B cell (primary cell): ENCODE results near the gene OCIAD2. TPM values are rescaled to one million over a fixed set of nuclear protein-coding genes. Genes with fewer than 3 reads are reported as not detected.

Experiments
- ATAC-seq: fragments of 200-7000 bp; cut with Tn5 transposase; one replicate; pipeline ENCODE4 v1.10.0; 2021; ENCODE audit warnings: low read depth, mild to moderate bottlenecking, moderate number of reproducible peaks, moderate library complexity
- CTCF ChIA-PET: fragments of 350-600 bp; sonication (Branson Sonifier 250); formaldehyde crosslinking; loops from one replicate; lab custom pipeline; 2021; ENCODE audit warnings: antibody characterized with exemption, inconsistent platforms; lab: Charles Lee
- POLR2A ChIA-PET: fragments of 350-600 bp; sonication (Branson Sonifier 250); formaldehyde crosslinking; loops from one replicate; lab custom pipeline; 2021; ENCODE audit warnings: antibody characterized with exemption; lab: Charles Lee
- DNase-seq: peaks from one replicate; pipeline ENCODE4 v3.0.0; 2013
- H2AFZ ChIP-seq: 2 replicates; pipeline ENCODE4 v1.6.1; 2012; ENCODE audit warnings: mild to moderate bottlenecking, low read depth, low read length; ENCODE audit not compliant: insufficient read depth, poor library complexity, severe bottlenecking
- H3K27ac ChIP-seq, 2 donors: 1 replicate in 1 of 2; 2 replicates in 1 of 2; pipeline ENCODE4 v1.5.1; 2012 to 2013; ENCODE audit warnings: low read length in 2 of 2, mild to moderate bottlenecking in 2 of 2, moderate library complexity in 1 of 2
- H3K27me3 ChIP-seq, 4 experiments: fragments of 200-600 bp in 1 of 4; sonication (generic) in 1 of 4; replicated peaks in 1 of 4; 1 replicate in 2 of 4; 2 replicates in 2 of 4; pipeline versions ENCODE4 v1.6.1 to v1.7.0; 2013 to 2016; ENCODE audit warnings: low read length in 3 of 4, mild to moderate bottlenecking in 2 of 4, mixed read lengths in 1 of 4, moderate library complexity in 1 of 4; ENCODE audit not compliant: insufficient read depth in 4 of 4, control insufficient read depth in 3 of 4; ENCODE audit errors: control extremely low read depth in 1 of 4
- H3K36me3 ChIP-seq, 2 experiments: replicated peaks in 1 of 2; 1 replicate in 1 of 2; 2 replicates in 1 of 2; pipeline versions ENCODE4 v1.6.1 to v1.7.1; 2013; ENCODE audit warnings: low read length in 1 of 2; ENCODE audit not compliant: insufficient read depth in 2 of 2, control insufficient read depth in 1 of 2; ENCODE audit errors: control extremely low read depth in 1 of 2, extremely low read depth in 1 of 2
- H3K4me1 ChIP-seq, 2 donors: fragments of 200-600 bp in 1 of 2; sonication (generic) in 1 of 2; 1 replicate in 1 of 2; 2 replicates in 1 of 2; pipeline versions ENCODE4 v1.5.1 to v1.6.1; 2013 to 2017; ENCODE audit warnings: low read length in 2 of 2; ENCODE audit not compliant: control insufficient read depth in 2 of 2, insufficient read depth in 2 of 2
- H3K4me2 ChIP-seq: replicated peaks from 2 replicates; pipeline ENCODE3; 2012; ENCODE audit warnings: mild to moderate bottlenecking, low read depth, low read length; ENCODE audit not compliant: poor library complexity, severe bottlenecking
- H3K4me3 ChIP-seq, 5 experiments: fragments of 200-600 bp in 1 of 5; sonication (generic) in 1 of 5; 1 replicate in 3 of 5; 2 replicates in 2 of 5; pipeline versions ENCODE4 v1.5.1 to v1.7.0; 2011 to 2016; ENCODE audit warnings: low read length in 4 of 5, mild to moderate bottlenecking in 4 of 5, low read depth in 2 of 5, control low read depth in 1 of 5, moderate library complexity in 1 of 5; ENCODE audit not compliant: insufficient read depth in 1 of 5; ENCODE audit errors: control extremely low read depth in 1 of 5, extremely low read depth in 1 of 5
- H3K79me2 ChIP-seq: fragments of 200-600 bp; sonication (generic); one replicate; pipeline ENCODE4 v1.6.0; 2016; ENCODE audit warnings: low read length; ENCODE audit not compliant: control insufficient read depth, insufficient read depth
- H3K9ac ChIP-seq: fragments of 200-600 bp; sonication (generic); 2 replicates; pipeline ENCODE4 v1.6.1; 2017; ENCODE audit warnings: mild to moderate bottlenecking, low read length, moderate library complexity
- H3K9me3 ChIP-seq, 3 donors: one replicate each; pipeline versions ENCODE4 v1.6.1 to v1.7.1; 2013; ENCODE audit warnings: low read length in 2 of 3; ENCODE audit not compliant: control insufficient read depth in 2 of 3, insufficient read depth in 1 of 3; ENCODE audit errors: control extremely low read depth in 1 of 3
- H4K20me1 ChIP-seq: 2 replicates; pipeline ENCODE4 v1.6.0; 2012; ENCODE audit warnings: mild to moderate bottlenecking, low read length; ENCODE audit not compliant: insufficient read depth, control insufficient read depth, poor library complexity, severe bottlenecking
- H3K27ac Mint-ChIP-seq: one replicate; pipeline ENCODE4 v1.8.0; 2021; ENCODE audit warnings: mixed read lengths
- H3K27me3 Mint-ChIP-seq: one replicate; pipeline ENCODE4 v1.8.0; 2021; ENCODE audit warnings: mixed read lengths
- H3K4me1 Mint-ChIP-seq: one replicate; pipeline ENCODE4 v1.8.0; 2021; ENCODE audit warnings: mixed read lengths
- H3K4me3 Mint-ChIP-seq: one replicate; pipeline ENCODE4 v1.8.0; 2021; ENCODE audit warnings: mixed read lengths
- H3K9me3 Mint-ChIP-seq: one replicate; pipeline ENCODE4 v1.8.0; 2022; ENCODE audit warnings: mixed read lengths; ENCODE audit not compliant: insufficient read depth
- EZH2 ChIP-seq: IDR thresholded peaks from 2 replicates; pipeline ENCODE4 v1.6.1; 2012; ENCODE audit warnings: borderline replicate concordance, low read depth, mild to moderate bottlenecking, moderate library complexity, low read length; ENCODE audit not compliant: insufficient read depth, poor library complexity, severe bottlenecking
- WGBS: methylation state at CpG from one replicate; pipeline ENCODE4 v1.1.5; 2013; ENCODE audit warnings: missing lambda C conversion rate; ENCODE audit not compliant: insufficient coverage; 5-methylcytosine and 5-hydroxymethylcytosine counted together
- intact Hi-C: fragments of 100-400 bp; cut with micrococcal nuclease; formaldehyde crosslinking; loops from one replicate; pipeline ENCODE4 v1.10.0; 2022
- polyA plus RNA-seq: library from polyadenylated mRNA; depleted of rRNA; stranded (reverse); fragments of >200 nt; gene quantifications from 2 replicates; pipeline ENCODE4 v1.2.3, GENCODE V29; 2012
- total RNA-seq, 2 donors: library from RNA; stranded (reverse); fragments of 120-200 nt in 1 of 2; gene quantifications; 1 replicate in 1 of 2; 2 replicates in 1 of 2; pipeline versions ENCODE4 v1.2.3 to v1.2.4, GENCODE V29; 2013 to 2022
- TF ChIP-seq, protein P1 (sequence below): fragments of 200-600 bp; IDR thresholded peaks from one replicate; pipeline ENCODE4 v1.8.0; 2022; ENCODE audit warnings: antibody characterized with exemption, mild to moderate bottlenecking

The OCIAD2 gene
- total and polyA plus RNA-seq, 2 donors (not counting 1 experiment from before 2014, with no cell fraction given): 39.3 to 47.9 TPM

DNA sequence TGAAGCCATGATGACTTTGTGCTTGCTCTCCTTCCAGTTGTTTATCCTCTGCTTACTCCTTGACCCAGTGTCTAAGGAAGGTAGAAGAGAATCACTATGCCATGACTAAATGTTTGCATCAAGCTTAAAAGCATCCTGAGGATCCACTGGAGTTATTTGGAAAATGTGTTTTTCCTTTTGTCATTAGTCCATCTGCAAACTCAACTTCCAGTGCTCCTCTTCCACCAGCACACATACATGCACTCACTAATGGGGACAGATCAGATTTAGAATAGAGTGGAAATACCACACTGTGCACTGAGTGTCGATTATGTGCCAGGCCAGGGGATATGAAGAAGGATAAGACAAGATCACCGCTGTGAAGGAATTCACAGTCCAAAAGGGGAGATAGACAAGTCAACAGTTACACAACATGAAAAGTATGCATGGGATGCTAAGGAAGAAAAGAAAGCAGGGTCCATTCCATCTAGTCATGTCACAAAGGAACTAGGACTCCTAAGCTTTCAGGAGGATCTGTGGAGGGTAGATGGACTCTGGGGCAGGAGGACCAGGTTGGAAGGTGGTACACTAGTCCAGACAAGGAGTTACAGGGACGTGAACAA is 1.9 kb downstream of the OCIAD2 start:
- DNase-seq (no peak), ATAC-seq (no peak)
- H3K27ac Mint-ChIP-seq: no peak overlapping the region
- ChIA-PET POLR2A (no interaction called here), CTCF (interaction anchor here (0.6 to 2.0 kb wide), 2 partner anchors 326 to 339 kb away, joined by 4 to 9 read pairs; no protein-coding TSS in a partner anchor)
- Histone ChIP-seq H3K9me3 (no peaks in the 10 kb centered on the region), H3K9ac (no peak overlapping the region), H3K36me3 (peaks cover 3 to 31% of the 10 kb centered on the region in 2 experiments), H3K4me2 (no peak overlapping the region), H3K27ac (no peak overlapping the region), H3K27me3 (no peaks in the 10 kb centered on the region), H2AFZ (no peak overlapping the region), H3K79me2 (peaks cover 43% of the 10 kb centered on the region), H3K4me1 (peaks cover 18 to 20% of the 10 kb centered on the region in 2 donors), H4K20me1 (peaks cover 5% of the 10 kb centered on the region), H3K4me3 (no peak overlapping the region)
- no peaks in the 10 kb centered on the region for H3K27me3 Mint-ChIP-seq
- H3K4me1 Mint-ChIP-seq: peaks cover 36% of the 10 kb centered on the region
- H3K9me3 Mint-ChIP-seq: no peaks in the 10 kb centered on the region
- 100% methylated on average over 1 of the region's 3 CpGs for WGBS
- H3K4me3 Mint-ChIP-seq: peak overlapping the region; percentile 93
- intact Hi-C loops: loop anchor here (5.0 kb wide), 1 partner anchor 222 kb away; no protein-coding TSS in a partner anchor
- no peak for TF ChIP-seq EZH2
- TF ChIP-seq, protein P1, sequence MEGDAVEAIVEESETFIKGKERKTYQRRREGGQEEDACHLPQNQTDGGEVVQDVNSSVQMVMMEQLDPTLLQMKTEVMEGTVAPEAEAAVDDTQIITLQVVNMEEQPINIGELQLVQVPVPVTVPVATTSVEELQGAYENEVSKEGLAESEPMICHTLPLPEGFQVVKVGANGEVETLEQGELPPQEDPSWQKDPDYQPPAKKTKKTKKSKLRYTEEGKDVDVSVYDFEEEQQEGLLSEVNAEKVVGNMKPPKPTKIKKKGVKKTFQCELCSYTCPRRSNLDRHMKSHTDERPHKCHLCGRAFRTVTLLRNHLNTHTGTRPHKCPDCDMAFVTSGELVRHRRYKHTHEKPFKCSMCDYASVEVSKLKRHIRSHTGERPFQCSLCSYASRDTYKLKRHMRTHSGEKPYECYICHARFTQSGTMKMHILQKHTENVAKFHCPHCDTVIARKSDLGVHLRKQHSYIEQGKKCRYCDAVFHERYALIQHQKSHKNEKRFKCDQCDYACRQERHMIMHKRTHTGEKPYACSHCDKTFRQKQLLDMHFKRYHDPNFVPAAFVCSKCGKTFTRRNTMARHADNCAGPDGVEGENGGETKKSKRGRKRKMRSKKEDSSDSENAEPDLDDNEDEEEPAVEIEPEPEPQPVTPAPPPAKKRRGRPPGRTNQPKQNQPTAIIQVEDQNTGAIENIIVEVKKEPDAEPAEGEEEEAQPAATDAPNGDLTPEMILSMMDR: no peak

DNA sequence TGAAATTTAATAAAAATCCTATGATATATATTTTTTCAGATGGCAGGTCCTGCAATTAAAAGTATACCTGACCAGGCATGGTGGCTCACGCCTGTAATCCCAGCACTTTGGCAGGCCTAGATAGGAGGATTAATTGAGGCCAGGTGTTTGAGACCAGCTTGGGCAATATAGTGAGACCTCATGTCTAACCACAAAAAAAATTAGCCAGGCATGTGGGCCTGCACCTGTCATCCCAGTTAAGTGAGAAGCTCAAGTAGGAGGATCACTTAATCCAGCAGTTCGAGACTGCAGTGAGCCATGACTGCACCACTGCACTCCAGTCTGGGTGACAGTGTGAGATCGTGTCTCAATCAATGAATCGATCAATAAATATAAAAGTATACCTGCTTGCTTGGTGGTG is 2.5 kb downstream of the OCIAD2 start:
- no peak overlapping the region for H3K27ac ChIP-seq
- H3K36me3 ChIP-seq: peaks cover 3 to 31% of the 10 kb centered on the region in 2 experiments
- peaks cover 43% of the 10 kb centered on the region for H3K79me2 ChIP-seq
- Mint-ChIP-seq H3K27me3 (no peaks in the 10 kb centered on the region), H3K4me1 (peaks cover 41% of the 10 kb centered on the region), H3K4me3 (no peak overlapping the region), H3K9me3 (no peaks in the 10 kb centered on the region), H3K27ac (no peak overlapping the region)
- H3K27me3 ChIP-seq: no peaks in the 10 kb centered on the region
- intact Hi-C loops: no loop called here
- no peaks in the 10 kb centered on the region for H3K9me3 ChIP-seq
- no peak overlapping the region for H2AFZ ChIP-seq
- no peak overlapping the region for H3K4me2 ChIP-seq
- DNase-seq (no peak), ATAC-seq (no peak)
- TF ChIP-seq EZH2: no peak
- TF ChIP-seq, protein P1: no peak
- no CpG with 5 or more reads among the region's 4 CpGs for WGBS
- H3K9ac ChIP-seq: no peak overlapping the region
- peaks cover 20 to 22% of the 10 kb centered on the region in 2 donors for H3K4me1 ChIP-seq
- POLR2A ChIA-PET: no interaction called here
- H4K20me1 ChIP-seq: peaks cover 5% of the 10 kb centered on the region
- no peak overlapping the region for H3K4me3 ChIP-seq
- CTCF ChIA-PET: interaction anchor here (2.0 kb wide), 1 partner anchor 326 kb away, joined by 9 read pairs; no protein-coding TSS in a partner anchor
